NCI-H1105 (cell line): ENCODE results near the gene FOXP1.
A peak's percentile ranks its signal among the peaks of the same experiment; 100 is the strongest.

Experiments used
- DNase-seq: peaks from one replicate; lab custom pipeline; 2025; lab: John Stamatoyannopoulos, UW

FOXP1 gene

DNA sequence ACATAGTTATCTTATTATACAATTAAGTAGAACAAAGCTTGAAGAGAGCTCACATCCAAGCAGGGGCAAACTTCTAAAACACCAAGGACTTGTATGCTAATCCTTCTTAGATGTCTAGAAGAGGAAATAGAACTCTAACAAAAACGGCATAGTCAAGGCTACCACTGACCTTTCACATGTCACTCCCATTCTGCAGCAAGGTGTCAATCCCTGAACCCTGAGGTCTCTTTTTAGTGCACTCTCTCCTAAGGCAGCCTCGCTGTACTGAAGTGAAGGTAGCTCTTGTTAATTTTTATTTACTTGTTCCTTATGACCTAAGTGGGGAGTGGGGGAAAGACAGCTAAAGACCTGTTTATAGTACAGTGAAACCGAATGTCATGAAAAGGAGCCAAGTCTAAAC lies 506.5 kb downstream of the FOXP1 start:
- no peak for DNase-seq

DNA sequence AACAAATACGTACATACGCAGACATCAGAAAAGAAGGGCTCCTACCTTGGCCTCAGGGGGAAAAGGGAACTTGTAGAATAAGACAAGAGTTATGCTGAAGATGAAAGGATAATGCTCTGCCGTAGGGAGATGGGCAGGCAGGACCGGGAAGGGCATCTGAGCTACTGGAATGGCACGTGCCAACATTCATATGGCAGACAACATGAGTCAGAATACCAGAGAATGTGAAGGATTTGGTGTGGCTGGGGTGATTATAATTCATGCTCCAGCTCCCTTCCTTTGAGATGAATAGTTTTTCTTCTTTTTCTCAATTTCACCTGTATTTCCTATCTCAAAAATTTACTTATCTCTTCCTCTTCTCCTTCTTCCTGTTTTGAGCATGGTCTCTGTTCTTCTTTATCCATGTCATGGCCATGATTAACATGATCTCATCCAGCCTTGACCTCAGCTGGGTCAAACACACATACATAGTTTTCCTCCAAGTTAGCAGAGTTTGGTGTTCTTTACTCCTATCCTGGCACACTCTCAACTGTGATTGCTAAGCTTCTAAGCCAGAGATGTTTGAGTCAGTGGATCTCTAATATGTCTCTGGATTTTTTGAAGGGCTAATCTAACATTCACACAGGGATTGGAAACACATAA lies 507.0 kb downstream of the FOXP1 start:
- no peak for DNase-seq

DNA sequence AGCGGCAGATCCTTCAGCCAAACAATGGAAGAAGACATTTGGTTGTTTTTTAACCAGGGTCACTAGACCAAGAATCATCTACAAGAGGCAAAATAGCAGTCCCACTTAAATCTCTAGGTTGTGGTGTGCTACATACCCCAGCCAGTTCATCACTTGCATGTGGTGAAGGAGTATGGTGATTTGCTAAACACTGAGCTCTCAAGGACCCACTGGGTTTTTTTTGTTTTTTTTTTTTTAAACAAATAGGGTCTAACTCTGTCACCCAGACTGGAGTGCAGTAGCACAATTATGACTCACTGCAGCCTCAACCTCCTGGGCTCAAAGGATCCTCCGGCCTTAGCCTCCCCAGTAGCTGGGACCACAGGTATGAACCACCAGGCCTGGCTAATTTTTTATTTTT lies 508.0 kb downstream of the FOXP1 start:
- no peak for DNase-seq

DNA sequence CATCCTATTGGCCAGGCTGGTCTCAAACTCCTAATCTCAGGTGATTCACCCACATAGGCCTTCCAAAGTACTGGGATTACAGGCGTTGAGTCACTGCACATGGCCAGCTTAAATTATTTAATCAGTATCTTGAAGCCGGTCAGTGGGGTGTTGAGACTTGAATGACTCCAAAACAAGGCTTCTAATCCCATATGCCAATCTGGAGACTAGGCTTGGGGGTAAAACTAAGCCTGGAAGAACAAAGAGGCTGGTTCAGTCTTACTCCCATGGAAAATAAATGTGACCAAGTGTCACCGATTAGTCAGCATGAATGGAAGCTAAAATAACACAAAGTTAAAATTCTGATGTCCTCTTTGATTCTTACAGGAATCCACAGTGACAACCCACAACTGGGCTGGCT lies 509.1 kb downstream of the FOXP1 start:
- DNase-seq = no peak

- DNase-seq = no peak
These were observed 510.5 kb downstream of the FOXP1 start for GRCh38 chr3:71072986-71073385.

DNA sequence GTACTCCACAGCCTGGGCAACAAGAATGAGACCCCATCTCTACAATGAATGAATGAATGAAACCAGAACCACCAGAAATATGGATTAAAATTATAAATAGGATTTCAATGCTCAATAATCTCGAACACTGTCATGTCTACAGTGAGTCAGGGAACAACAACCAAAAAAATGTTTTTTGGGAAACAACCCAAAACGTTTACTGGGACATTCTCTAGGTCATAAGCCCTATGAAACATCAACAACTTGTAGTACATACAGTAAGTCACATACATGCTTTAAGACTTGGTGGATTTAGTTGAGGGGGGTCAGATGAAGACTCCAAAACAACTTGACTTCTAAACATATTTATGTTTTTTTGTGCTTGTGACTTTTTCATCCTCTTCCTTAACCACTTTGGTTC lies 511.2 kb downstream of the FOXP1 start:
- no peak for DNase-seq

GRCh38 chr3:71070497-71071463 lies 512.7 kb downstream of the FOXP1 start:
- no peak for DNase-seq

DNA sequence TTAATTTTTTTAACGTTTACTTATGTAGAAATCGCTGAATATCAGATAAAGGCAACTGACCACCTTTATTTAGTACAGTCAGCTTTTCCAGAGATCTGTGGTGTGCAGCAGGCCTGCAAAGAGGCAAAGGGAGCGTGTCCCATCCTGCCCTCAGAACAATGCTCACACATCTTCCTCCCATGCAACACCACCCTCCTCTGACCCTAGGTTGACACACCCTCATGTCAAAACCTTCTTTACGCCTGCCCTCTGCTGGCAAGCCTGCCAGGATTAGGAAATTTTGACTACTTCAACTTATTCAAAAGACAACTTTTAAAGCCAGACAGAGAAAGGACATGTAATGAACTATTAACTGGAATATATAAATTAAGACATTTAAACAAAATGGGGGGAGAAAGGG lies 513.7 kb downstream of the FOXP1 start:
- DNase-seq = peak; percentile 45

DNA sequence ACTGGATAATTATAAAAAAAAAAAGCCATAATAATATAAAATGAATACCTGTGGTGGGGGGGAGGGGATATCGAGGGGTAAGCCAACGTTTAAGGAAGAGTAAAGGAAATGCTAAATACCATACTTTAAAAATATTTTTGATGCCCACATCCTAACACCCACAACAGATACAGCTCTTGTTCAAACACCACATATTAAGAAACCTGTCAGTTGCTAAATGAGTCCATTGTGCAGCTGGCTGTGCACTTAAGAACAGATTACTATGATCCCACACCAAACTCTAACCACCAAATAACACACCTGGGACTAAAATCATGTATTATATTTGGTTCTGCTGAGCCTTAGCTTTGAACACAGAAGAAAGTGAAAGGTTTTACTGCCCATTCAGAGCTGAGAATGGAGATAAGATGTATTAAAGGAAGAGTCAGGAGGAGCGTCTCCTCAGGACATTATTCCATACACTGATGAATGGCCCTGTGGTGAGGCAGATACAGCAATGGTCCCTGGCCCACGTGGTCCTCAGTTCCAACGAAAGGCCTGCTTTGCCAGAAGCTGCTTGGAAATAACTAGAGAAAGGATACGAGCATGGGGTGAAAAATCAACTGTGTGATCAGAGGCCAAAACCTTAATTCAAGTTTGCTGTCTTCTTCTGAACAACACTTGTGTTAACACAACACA lies 515.4 kb downstream of the FOXP1 start:
- DNase-seq = no peak

DNA sequence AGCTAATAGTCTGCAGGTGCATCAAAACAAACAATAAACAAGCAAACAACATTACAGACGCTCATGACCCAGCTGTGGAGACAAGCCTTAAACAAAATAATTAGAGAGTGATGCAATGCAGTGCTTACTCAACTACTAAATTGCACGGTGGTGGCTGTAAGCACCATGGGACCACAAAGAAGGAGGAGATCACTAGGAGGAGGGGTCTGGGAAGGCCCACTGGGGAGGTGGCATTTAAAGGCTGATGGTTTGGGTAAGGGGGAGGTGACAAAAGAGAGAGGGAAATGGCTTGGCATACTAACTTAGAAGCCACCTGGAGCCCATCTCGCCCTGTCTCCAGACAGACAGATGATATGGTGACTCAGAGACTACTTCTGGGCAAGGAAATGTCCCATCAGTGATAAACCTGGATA lies 516.7 kb downstream of the FOXP1 start:
- DNase-seq = no peak

- DNase-seq = no peak
These were observed 517.2 kb downstream of the FOXP1 start for GRCh38 chr3:71066356-71066755.

DNA sequence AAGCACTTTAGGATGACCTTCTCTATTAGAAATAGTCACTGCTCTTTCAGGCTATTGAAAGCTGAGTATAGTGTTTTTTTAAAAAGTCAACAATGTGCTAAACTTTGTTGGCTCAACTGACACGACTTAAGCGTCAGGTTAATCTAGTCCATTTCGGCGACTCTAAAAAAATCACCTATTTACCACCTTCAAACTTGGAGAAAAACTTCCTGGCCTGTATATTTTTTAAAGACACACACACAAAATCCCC lies 517.8 kb downstream of the FOXP1 start:
- DNase-seq = no peak

GRCh38 chr3:71064956-71065763 lies 518.4 kb downstream of the FOXP1 start:
- DNase-seq = no peak

- DNase-seq = no peak
These were observed 519.1 kb downstream of the FOXP1 start for GRCh38 chr3:71064291-71064955.

GRCh38 chr3:71063773-71064290 lies 519.7 kb downstream of the FOXP1 start:
- DNase-seq = no peak

DNA sequence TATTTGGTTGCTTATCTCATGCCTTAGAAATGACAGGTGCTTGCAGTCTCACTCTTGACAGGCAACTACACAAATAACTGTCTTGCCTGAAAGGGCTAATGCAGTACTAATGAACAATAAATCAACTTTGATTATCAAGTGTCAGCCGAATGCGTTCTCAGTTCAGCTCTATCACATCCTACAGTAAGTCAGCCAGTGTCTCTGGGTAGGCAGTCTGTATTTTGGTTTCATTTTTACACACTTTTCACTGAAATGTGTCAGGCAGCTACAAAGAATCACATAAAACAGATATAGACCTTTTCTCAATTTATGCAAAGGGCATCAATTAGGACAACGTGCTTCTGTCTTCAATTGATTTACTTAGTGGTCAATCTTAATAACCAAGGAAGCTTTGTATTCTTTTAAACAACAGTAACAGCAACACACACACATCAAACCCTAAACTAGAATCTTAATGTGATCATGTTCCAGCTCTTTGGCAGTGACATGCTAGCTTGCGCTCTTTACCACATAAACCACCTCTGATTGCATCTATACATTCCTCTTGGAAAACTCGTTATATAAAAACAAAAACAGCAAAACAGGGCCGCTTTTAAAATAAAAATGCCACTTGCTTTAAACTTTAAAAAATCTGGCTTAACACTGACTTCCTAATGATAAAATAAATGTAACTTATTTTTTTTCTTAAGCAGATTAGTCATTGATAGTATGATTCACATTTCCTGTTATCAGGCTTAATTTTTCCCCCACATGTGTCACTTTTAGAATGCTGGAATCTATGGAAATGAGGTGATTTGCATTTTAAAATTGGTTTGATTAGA lies 520.4 kb downstream of the FOXP1 start:
- no peak for DNase-seq

GRCh38 chr3:71062037-71062932 lies 521.2 kb downstream of the FOXP1 start:
- DNase-seq = no peak

DNA sequence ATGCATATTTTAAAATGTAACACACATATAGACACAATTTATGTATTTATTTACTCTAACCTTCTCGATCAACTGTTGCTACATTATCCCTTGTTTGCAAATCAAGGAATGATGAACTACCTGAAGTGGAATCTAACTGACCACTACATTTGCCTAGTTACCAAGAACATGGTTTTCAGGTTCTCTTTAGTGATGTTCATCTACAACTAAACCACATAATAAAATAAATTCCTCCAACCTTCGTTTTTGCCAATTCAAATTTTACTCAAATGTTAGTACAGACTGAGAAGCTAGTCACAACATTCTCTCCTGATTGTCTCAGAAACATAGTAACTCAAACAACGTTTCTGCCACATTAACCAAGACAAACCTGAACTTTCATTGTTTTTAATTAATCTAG lies 521.9 kb downstream of the FOXP1 start:
- no peak for DNase-seq

GRCh38 chr3:71061037-71061436 lies 522.5 kb downstream of the FOXP1 start:
- no peak for DNase-seq

DNA sequence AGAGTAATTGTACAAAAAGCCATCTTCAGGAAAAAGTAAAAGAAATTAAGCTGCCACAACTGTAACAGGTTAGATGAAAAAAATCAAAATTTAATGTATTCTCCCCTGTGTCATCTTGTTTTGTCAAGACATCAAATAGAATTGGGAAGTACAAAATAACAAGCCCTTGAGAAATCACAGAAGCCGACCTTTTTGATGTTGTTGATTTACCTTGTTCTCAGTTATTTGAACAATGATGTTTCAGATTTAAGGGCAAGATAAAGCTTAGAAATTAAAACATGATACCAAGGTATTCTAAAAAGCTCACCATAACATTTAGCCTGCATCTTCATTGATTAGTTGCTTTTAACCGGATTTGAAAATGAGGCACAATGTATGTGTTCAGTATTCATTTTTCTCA lies 523.0 kb downstream of the FOXP1 start:
- DNase-seq = no peak
